HG02798 (cell line): ENCODE results near the gene KDM6B.
"Not testable (repeated sequence)": the region's sequence is repeated elsewhere in the genome, so short reads cannot be mapped to it uniquely, and the experiment has no call there.

ENCODE experiments used
- ATAC-seq: cut with Tn5 transposase; IDR thresholded peaks from one replicate; pipeline ENCODE4 v1.9.1; 2021; ENCODE audit warnings: mild to moderate bottlenecking; ENCODE audit not compliant: unreplicated experiment, poor library complexity

Gene KDM6B

DNA sequence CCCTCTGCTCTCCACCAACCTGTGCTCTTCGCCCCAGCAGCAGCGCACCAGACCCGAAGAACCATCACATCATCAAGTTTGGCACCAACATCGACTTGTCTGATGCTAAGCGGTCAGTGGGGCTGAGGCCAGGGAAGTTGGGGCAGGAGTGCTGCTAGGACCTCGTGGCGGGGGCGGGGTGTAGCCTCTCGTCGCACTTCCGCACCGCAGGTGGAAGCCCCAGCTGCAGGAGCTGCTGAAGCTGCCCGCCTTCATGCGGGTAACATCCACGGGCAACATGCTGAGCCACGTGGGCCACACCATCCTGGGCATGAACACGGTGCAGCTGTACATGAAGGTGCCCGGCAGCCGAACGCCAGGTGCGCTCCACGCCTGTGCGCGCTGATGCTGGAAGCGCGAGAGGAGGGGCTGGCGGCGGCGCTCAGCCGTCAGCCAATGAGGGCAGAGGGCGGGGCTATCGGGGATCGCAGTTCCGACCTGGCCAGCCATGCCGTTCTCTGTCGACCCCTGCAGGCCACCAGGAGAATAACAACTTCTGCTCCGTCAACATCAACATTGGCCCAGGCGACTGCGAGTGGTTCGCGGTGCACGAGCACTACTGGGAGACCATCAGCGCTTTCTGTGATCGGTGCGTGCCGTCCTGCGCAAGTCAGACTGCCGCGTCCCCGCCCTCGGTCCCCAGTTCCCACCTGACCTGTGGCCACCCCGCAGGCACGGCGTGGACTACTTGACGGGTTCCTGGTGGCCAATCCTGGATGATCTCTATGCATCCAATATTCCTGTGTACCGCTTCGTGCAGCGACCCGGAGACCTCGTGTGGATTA lies 17.6 kb downstream of the KDM6B start:
- peak; percentile 83 for ATAC-seq

- ATAC-seq: no peak
These were observed 18.2 kb downstream of the KDM6B start for GRCh38 chr17:7852262-7852670.

DNA sequence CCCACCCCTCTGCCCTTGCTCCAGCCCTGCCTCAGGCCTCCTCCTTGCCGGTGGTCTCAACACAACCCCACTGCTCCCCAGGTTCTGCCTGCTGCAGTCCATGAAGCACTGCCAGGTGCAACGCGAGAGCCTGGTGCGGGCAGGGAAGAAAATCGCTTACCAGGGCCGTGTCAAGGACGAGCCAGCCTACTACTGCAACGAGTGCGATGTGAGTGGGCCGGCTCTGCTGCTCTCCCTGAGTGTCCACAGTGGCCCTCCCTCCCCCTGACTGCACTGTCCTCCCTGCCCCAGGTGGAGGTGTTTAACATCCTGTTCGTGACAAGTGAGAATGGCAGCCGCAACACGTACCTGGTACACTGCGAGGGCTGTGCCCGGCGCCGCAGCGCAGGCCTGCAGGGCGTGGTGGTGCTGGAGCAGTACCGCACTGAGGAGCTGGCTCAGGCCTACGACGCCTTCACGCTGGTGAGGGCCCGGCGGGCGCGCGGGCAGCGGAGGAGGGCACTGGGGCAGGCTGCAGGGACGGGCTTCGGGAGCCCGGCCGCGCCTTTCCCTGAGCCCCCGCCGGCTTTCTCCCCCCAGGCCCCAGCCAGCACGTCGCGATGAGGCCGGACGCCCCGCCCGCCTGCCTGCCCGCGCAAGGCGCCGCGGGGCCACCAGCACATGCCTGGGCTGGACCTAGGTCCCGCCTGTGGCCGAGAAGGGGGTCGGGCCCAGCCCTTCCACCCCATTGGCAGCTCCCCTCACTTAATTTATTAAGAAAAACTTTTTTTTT lies 19.1 kb downstream of the KDM6B start:
- ATAC-seq: no peak

DNA sequence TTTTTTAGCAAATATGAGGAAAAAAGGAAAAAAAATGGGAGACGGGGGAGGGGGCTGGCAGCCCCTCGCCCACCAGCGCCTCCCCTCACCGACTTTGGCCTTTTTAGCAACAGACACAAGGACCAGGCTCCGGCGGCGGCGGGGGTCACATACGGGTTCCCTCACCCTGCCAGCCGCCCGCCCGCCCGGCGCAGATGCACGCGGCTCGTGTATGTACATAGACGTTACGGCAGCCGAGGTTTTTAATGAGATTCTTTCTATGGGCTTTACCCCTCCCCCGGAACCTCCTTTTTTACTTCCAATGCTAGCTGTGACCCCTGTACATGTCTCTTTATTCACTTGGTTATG lies 19.6 kb downstream of the KDM6B start:
- ATAC-seq: no peak

DNA sequence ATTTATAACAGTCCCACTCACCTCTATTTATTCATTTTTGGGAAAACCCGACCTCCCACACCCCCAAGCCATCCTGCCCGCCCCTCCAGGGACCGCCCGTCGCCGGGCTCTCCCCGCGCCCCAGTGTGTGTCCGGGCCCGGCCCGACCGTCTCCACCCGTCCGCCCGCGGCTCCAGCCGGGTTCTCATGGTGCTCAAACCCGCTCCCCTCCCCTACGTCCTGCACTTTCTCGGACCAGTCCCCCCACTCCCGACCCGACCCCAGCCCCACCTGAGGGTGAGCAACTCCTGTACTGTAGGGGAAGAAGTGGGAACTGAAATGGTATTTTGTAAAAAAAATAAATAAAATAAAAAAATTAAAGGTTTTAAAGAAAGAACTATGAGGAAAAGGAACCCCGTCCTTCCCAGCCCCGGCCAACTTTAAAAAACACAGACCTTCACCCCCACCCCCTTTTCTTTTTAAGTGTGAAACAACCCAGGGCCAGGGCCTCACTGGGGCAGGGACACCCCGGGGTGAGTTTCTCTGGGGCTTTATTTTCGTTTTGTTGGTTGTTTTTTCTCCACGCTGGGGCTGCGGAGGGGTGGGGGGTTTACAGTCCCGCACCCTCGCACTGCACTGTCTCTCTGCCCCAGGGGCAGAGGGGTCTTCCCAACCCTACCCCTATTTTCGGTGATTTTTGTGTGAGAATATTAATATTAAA lies 20.2 kb downstream of the KDM6B start:
- ATAC-seq: no peak

DNA sequence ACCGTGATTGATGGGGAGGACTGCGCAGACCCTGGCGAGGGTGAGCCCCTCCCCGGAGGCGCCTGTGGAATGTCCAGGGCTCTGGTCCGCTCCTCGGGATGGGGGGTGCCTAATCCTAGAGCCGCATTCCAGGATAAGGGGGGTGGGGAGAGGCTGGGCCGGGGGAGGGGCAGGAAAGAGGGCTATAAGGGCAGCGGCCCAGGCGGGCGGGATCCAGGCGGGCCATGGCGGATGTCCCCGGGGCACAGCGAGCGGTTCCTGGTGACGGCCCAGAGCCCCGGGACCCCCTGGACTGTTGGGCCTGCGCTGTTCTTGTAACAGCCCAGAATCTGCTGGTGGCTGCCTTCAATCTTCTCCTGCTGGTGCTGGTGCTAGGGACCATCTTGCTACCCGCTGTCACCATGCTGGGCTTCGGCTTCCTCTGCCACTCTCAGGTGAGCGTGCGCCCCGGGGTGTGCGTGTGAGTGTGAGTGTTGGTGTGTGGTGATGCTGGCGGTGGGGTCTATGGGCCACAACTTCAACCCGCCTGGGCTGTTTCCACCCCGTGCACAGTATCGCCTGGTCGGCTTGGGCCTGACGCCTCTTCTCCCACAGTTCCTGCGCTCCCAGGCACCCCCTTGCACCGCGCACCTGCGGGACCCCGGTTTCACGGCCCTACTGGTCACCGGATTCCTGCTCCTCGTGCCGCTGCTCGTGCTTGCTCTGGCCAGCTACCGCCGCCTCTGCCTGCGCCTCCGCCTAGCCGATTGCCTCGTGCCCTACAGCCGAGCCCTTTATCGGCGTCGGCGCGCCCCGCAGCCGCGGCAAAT lies 21.0 kb downstream of the KDM6B start, which contains the start of gene TMEM88:
TSS of gene TMEM88 (plus strand) at position 216 of the 809 bp plus-strand sequence. CDS start at position 225, 9 bp downstream.
- ATAC-seq: no peak

GRCh38 chr17:7855660-7856010 lies 21.6 kb downstream of the KDM6B start:
- ATAC-seq: no peak

- no peak for ATAC-seq
These were observed 22.2 kb downstream of the KDM6B start for GRCh38 chr17:7856011-7856810.

GRCh38 chr17:7856811-7857712 lies 23.0 kb downstream of the KDM6B start, which contains the start of gene NAA38:
Gene NAA38 (minus strand): TSS chr17:7857559. CDS start chr17:7857463, 96 bp downstream.
- peak; percentile 79 for ATAC-seq

GRCh38 chr17:7857713-7858521 lies 23.9 kb downstream of the KDM6B start, which contains the start of gene CYB5D1:
Gene CYB5D1 (plus strand): TSS chr17:7858003. CDS start chr17:7858135, 132 bp downstream.
- peak; percentile 46 for ATAC-seq

- no peak for ATAC-seq
These were observed 24.4 kb downstream of the KDM6B start for GRCh38 chr17:7858522-7858810.

DNA sequence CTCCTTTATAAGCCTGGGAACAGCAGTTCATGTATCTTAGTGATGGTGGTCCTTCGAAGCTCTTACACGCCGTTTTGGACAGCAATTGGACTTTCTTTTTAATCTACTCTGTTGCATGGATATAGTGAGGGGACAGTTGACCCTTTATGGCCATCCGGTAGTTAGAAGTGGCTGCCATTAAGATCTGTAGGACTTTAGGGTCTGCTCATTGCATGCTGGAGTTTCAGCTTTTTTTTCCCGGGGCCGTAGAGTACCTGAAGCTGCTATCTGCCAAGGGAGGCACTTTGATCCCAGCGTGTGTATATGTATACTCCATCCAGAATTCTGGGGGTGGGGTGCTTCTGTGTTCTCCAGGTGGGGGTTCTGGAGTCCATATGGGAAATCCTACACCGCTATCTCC lies 25.0 kb downstream of the KDM6B start:
- ATAC-seq: no peak

- no peak for ATAC-seq
These were observed 28.8 kb downstream of the KDM6B start for GRCh38 chr17:7862692-7863437.

DNA sequence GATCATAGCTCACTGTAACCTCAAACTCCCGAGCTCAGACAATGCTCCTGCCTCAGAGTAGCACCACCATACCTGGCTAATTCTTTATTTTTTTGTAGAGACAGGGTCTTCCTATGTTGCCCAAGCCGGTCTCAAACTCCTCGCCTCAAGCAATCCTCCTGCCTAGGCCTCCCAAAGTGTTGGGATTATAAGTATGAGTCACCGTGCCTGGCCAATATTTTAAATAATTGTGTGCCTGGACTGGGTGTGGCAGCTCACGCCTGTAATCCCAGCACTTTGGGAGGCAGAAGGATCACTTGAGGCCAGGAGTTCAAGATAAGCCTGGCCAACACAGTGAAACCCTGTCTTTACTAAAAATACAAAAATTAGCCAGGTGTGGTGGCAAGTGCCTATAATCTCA lies 30.4 kb downstream of the KDM6B start:
- not testable (repeated sequence) for ATAC-seq

DNA sequence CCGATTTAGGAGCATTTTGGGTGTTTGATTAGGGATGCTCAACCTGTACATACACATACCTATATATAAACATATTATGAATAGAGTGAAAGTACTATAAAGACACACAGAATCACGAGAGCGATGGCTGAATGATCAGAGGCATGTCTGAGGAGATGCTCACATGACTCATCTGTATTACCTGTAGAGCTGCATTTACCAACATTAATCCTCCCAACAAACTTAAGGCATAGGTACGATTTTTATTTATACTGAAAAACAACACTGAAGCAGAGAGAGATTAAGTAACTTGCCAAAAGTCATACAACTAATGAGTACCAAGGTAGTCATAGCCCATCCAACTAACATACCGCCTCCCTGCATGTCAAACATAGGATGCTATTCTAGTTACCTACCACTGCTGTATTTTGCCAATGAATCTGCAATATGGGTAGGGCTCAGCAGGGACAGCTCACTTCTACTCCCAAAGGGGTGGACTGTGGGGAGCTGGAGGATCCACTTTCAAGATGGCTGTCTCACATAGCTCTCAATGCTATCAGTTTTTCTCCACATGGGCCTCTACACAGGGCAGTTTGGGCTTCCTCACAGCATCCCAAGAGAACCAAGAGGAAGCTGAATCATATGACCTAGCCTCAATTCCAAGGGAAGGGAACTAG lies 31.1 kb downstream of the KDM6B start:
- ATAC-seq: no peak

DNA sequence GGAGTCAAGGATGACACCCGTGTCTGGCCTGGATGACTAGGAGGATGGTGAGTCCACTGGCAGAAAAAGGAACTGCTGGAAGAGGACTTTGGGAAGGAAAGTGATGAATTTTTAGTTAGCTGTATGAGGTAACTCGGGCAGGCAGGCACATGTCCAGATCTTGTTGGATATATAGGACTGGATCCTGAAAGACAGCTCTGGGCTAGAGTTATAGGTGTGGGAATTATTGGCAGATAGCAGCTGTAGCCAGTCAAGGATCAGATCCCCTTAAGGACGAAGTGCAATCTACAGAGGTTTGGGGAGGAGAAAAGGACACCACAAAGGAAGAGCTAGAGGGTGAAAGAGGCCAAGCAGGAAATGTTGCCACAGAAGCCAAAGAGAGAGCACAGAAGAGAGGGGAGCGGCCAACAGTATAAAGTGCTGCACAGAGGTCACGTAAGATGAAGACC lies 33.9 kb downstream of the KDM6B start:
- ATAC-seq: no peak
